ENCODE data around the gene PLPP4.

- TF ChIP-seq, protein P1, sequence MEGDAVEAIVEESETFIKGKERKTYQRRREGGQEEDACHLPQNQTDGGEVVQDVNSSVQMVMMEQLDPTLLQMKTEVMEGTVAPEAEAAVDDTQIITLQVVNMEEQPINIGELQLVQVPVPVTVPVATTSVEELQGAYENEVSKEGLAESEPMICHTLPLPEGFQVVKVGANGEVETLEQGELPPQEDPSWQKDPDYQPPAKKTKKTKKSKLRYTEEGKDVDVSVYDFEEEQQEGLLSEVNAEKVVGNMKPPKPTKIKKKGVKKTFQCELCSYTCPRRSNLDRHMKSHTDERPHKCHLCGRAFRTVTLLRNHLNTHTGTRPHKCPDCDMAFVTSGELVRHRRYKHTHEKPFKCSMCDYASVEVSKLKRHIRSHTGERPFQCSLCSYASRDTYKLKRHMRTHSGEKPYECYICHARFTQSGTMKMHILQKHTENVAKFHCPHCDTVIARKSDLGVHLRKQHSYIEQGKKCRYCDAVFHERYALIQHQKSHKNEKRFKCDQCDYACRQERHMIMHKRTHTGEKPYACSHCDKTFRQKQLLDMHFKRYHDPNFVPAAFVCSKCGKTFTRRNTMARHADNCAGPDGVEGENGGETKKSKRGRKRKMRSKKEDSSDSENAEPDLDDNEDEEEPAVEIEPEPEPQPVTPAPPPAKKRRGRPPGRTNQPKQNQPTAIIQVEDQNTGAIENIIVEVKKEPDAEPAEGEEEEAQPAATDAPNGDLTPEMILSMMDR (conservative IDR thresholded peaks at IDR 0.05; ENCODE audit: low read depth, low read length): no peak
- no peak for TF ChIP-seq EZH2 (IDR thresholded peaks at IDR 0.05; ENCODE audit: borderline replicate concordance, low read depth, low read length, poor library complexity, severe bottlenecking)
Measured at GRCh38 chr10:120420421-120420820, 36.6 kb upstream of the PLPP4 start.
